Measurements from ENCODE around the gene MORN1.

Gene MORN1

GRCh38 chr1:2307064-2307605 lies 84.2 kb downstream of the MORN1 start:
- Histone ChIP-seq H2AK5ac (ENCODE audit: low read length, severe bottlenecking) (no peak overlapping the region), H2BK15ac (ENCODE audit: low read depth, poor library complexity, severe bottlenecking) (no peak overlapping the region), H2AFZ (ENCODE audit: low read depth, low read length) (no peak overlapping the region), H3K14ac (ENCODE audit: low read length in 2 of 2) (no peak overlapping the region), H3K27ac (ENCODE audit: low read length, poor library complexity, severe bottlenecking) (no peak overlapping the region), H3K9ac (ENCODE audit: low read length) (no peak overlapping the region), H2BK120ac (ENCODE audit: low read depth, low read length) (no peak overlapping the region), H2BK12ac (ENCODE audit: low read length in 2 of 2) (no peak overlapping the region), H3K4me2 (ENCODE audit: low read length, poor library complexity, severe bottlenecking) (no peak overlapping the region), H3K18ac (ENCODE audit: low read depth in 1 of 2, low read length in 2 of 2) (no peak overlapping the region), H3K23ac (ENCODE audit: low read length in 2 of 2) (no peak overlapping the region), H3K4ac (ENCODE audit: low read depth in 1 of 2, low read length in 2 of 2) (no peak overlapping the region), H4K91ac (ENCODE audit: low read length) (peak overlapping the region; percentile 47), H3K79me1 (replicated peaks; ENCODE audit: low read length, poor library complexity, severe bottlenecking) (peaks cover 49% of the 10 kb centered on the region), H2BK5ac (ENCODE audit: low read depth, low read length, poor library complexity, severe bottlenecking) (no peak overlapping the region), H3K36me3 (ENCODE audit: control insufficient read depth in 1 of 2, insufficient read depth in 2 of 2, low read depth in 1 of 2, low read length in 2 of 2) (peaks cover 54 to 84% of the 10 kb centered on the region in 2 experiments), H3K9me3 (ENCODE audit: control insufficient read depth, low read length) (no peaks in the 10 kb centered on the region), H3K4me1 (ENCODE audit: control insufficient read depth, insufficient read depth, low read depth, low read length) (peaks cover 18% of the 10 kb centered on the region), H4K8ac (ENCODE audit: low read length) (no peak overlapping the region), H3K4me3 (ENCODE audit: insufficient read depth in 1 of 2, low read depth in 1 of 2, low read length in 2 of 2) (no peak overlapping the region), H3K27me3 (ENCODE audit: control insufficient read depth in 1 of 2, insufficient read depth in 1 of 2, low read length in 2 of 2) (no peaks in the 10 kb centered on the region)
- WGBS: 97% methylated on average over 40 of the region's 41 CpGs
- DNase-seq: no peak

GRCh38 chr1:2306151-2306978 lies 85.0 kb downstream of the MORN1 start:
- Histone ChIP-seq H3K9ac (ENCODE audit: low read length) (no peak overlapping the region), H3K23ac (ENCODE audit: low read length in 2 of 2) (no peak overlapping the region), H3K14ac (ENCODE audit: low read length in 2 of 2) (no peak overlapping the region), H3K79me1 (replicated peaks; ENCODE audit: low read length, poor library complexity, severe bottlenecking) (peaks cover 46% of the 10 kb centered on the region), H3K27me3 (ENCODE audit: control insufficient read depth in 1 of 2, insufficient read depth in 1 of 2, low read length in 2 of 2) (no peaks in the 10 kb centered on the region), H3K27ac (ENCODE audit: low read length, poor library complexity, severe bottlenecking) (no peak overlapping the region), H2BK5ac (ENCODE audit: low read depth, low read length, poor library complexity, severe bottlenecking) (no peak overlapping the region), H3K4ac (ENCODE audit: low read depth in 1 of 2, low read length in 2 of 2) (no peak overlapping the region), H4K91ac (ENCODE audit: low read length) (peak overlapping the region; percentile 22), H2BK12ac (ENCODE audit: low read length in 2 of 2) (no peak overlapping the region), H2BK15ac (ENCODE audit: low read depth, poor library complexity, severe bottlenecking) (no peak overlapping the region), H3K4me1 (ENCODE audit: control insufficient read depth, insufficient read depth, low read depth, low read length) (peaks cover 12% of the 10 kb centered on the region), H3K4me2 (ENCODE audit: low read length, poor library complexity, severe bottlenecking) (no peak overlapping the region), H3K4me3 (ENCODE audit: insufficient read depth in 1 of 2, low read depth in 1 of 2, low read length in 2 of 2) (no peak overlapping the region), H3K36me3 (ENCODE audit: control insufficient read depth in 1 of 2, insufficient read depth in 2 of 2, low read depth in 1 of 2, low read length in 2 of 2) (peaks cover 54 to 86% of the 10 kb centered on the region in 2 experiments), H2AFZ (ENCODE audit: low read depth, low read length) (no peak overlapping the region), H2BK120ac (ENCODE audit: low read depth, low read length) (no peak overlapping the region), H3K9me3 (ENCODE audit: control insufficient read depth, low read length) (no peaks in the 10 kb centered on the region), H4K8ac (ENCODE audit: low read length) (no peak overlapping the region), H3K18ac (ENCODE audit: low read depth in 1 of 2, low read length in 2 of 2) (no peak overlapping the region), H2AK5ac (ENCODE audit: low read length, severe bottlenecking) (no peak overlapping the region)
- WGBS: 97% methylated on average over 78 of the region's 81 CpGs
- DNase-seq: no peak

GRCh38 chr1:2304921-2305681 lies 86.3 kb downstream of the MORN1 start:
- H3K79me1 ChIP-seq (replicated peaks; ENCODE audit: low read length, poor library complexity, severe bottlenecking): peaks cover 35% of the 10 kb centered on the region
- no peak overlapping the region for H2BK5ac ChIP-seq (ENCODE audit: low read depth, low read length, poor library complexity, severe bottlenecking)
- H3K18ac ChIP-seq (ENCODE audit: low read depth in 1 of 2, low read length in 2 of 2): no peak overlapping the region
- H4K8ac ChIP-seq (ENCODE audit: low read length): no peak overlapping the region
- H3K9ac ChIP-seq (ENCODE audit: low read length): no peak overlapping the region
- no peak overlapping the region for H2AK5ac ChIP-seq (ENCODE audit: low read length, severe bottlenecking)
- DNase-seq: no peak
- no peak overlapping the region for H3K4me3 ChIP-seq (ENCODE audit: insufficient read depth in 1 of 2, low read depth in 1 of 2, low read length in 2 of 2)
- H3K4ac ChIP-seq (ENCODE audit: low read depth in 1 of 2, low read length in 2 of 2): no peak overlapping the region
- no peak overlapping the region for H2BK120ac ChIP-seq (ENCODE audit: low read depth, low read length)
- peaks cover 7% of the 10 kb centered on the region for H3K4me1 ChIP-seq (ENCODE audit: control insufficient read depth, insufficient read depth, low read depth, low read length)
- no peaks in the 10 kb centered on the region for H3K27me3 ChIP-seq (ENCODE audit: control insufficient read depth in 1 of 2, insufficient read depth in 1 of 2, low read length in 2 of 2)
- peaks cover 54 to 82% of the 10 kb centered on the region in 2 experiments for H3K36me3 ChIP-seq (ENCODE audit: control insufficient read depth in 1 of 2, insufficient read depth in 2 of 2, low read depth in 1 of 2, low read length in 2 of 2)
- H3K4me2 ChIP-seq (ENCODE audit: low read length, poor library complexity, severe bottlenecking): no peak overlapping the region
- no peak overlapping the region for H2AFZ ChIP-seq (ENCODE audit: low read depth, low read length)
- no peak overlapping the region for H4K91ac ChIP-seq (ENCODE audit: low read length)
- no peak overlapping the region for H3K14ac ChIP-seq (ENCODE audit: low read length in 2 of 2)
- WGBS: 95% methylated on average over 48 of the region's 49 CpGs
- no peaks in the 10 kb centered on the region for H3K9me3 ChIP-seq (ENCODE audit: control insufficient read depth, low read length)
- H3K27ac ChIP-seq (ENCODE audit: low read length, poor library complexity, severe bottlenecking): no peak overlapping the region
- no peak overlapping the region for H2BK12ac ChIP-seq (ENCODE audit: low read length in 2 of 2)
- no peak overlapping the region for H3K23ac ChIP-seq (ENCODE audit: low read length in 2 of 2)
- no peak overlapping the region for H2BK15ac ChIP-seq (ENCODE audit: low read depth, poor library complexity, severe bottlenecking)

GRCh38 chr1:2304282-2304681 lies 87.1 kb downstream of the MORN1 start:
- Histone ChIP-seq H3K18ac (ENCODE audit: low read depth in 1 of 2, low read length in 2 of 2) (no peak overlapping the region), H3K14ac (ENCODE audit: low read length in 2 of 2) (no peak overlapping the region), H3K4me1 (ENCODE audit: control insufficient read depth, insufficient read depth, low read depth, low read length) (peaks cover 13% of the 10 kb centered on the region), H3K4ac (ENCODE audit: low read depth in 1 of 2, low read length in 2 of 2) (no peak overlapping the region), H3K79me1 (replicated peaks; ENCODE audit: low read length, poor library complexity, severe bottlenecking) (peaks cover 35% of the 10 kb centered on the region), H2BK5ac (ENCODE audit: low read depth, low read length, poor library complexity, severe bottlenecking) (no peak overlapping the region), H3K23ac (ENCODE audit: low read length in 2 of 2) (no peak overlapping the region), H3K27ac (ENCODE audit: low read length, poor library complexity, severe bottlenecking) (no peak overlapping the region), H3K4me3 (ENCODE audit: insufficient read depth in 1 of 2, low read depth in 1 of 2, low read length in 2 of 2) (no peak overlapping the region), H2BK120ac (ENCODE audit: low read depth, low read length) (no peak overlapping the region), H3K27me3 (ENCODE audit: control insufficient read depth in 1 of 2, insufficient read depth in 1 of 2, low read length in 2 of 2) (no peaks in the 10 kb centered on the region), H3K36me3 (ENCODE audit: control insufficient read depth in 1 of 2, insufficient read depth in 2 of 2, low read depth in 1 of 2, low read length in 2 of 2) (peaks cover 53 to 81% of the 10 kb centered on the region in 2 experiments), H3K9me3 (ENCODE audit: control insufficient read depth, low read length) (no peaks in the 10 kb centered on the region), H3K4me2 (ENCODE audit: low read length, poor library complexity, severe bottlenecking) (no peak overlapping the region), H4K91ac (ENCODE audit: low read length) (no peak overlapping the region), H4K8ac (ENCODE audit: low read length) (no peak overlapping the region), H2BK12ac (ENCODE audit: low read length in 2 of 2) (no peak overlapping the region), H2AK5ac (ENCODE audit: low read length, severe bottlenecking) (no peak overlapping the region), H3K9ac (ENCODE audit: low read length) (no peak overlapping the region), H2BK15ac (ENCODE audit: low read depth, poor library complexity, severe bottlenecking) (no peak overlapping the region), H2AFZ (ENCODE audit: low read depth, low read length) (no peak overlapping the region)
- WGBS: 98% methylated on average over 22 of the region's 22 CpGs
- DNase-seq: no peak
